ENCODE measurements around the gene PIK3CB. TPM values are rescaled to one million over a fixed set of nuclear protein-coding genes. Genes with fewer than 3 reads are reported as not detected.

The PIK3CB gene
- total RNA-seq, 2 experiments from 2014 or later: 23.0 to 26.4 TPM

GRCh38 chr3:138646008-138646407 is 188.7 kb downstream of the PIK3CB start:
- no peak overlapping the region for H3K4me3 Mint-ChIP-seq
- DNase-seq: no peak
- H3K27ac ChIP-seq (ENCODE audit: low read depth in 1 of 2, low read length in 2 of 2): no peak overlapping the region
- H3K27me3 ChIP-seq (ENCODE audit: control insufficient read depth in 1 of 2, insufficient read depth in 2 of 2, low read length in 2 of 2): no peaks in the 10 kb centered on the region
- no peak for ATAC-seq (ENCODE audit: poor library complexity)
- ChIA-PET CTCF (no interaction called here), POLR2A (no interaction called here)
- H3K4me1 ChIP-seq (ENCODE audit: insufficient read depth, low read length): no peaks in the 10 kb centered on the region
- intact Hi-C loops (cut with DNase I, micrococcal nuclease): no loop called here
- H3K9me3 Mint-ChIP-seq: peaks cover 27% of the 10 kb centered on the region
- H3K36me3 Mint-ChIP-seq (ENCODE audit: low read depth): peaks cover 64% of the 10 kb centered on the region
- H3K36me3 ChIP-seq (ENCODE audit: insufficient read depth, low read length): peaks cover 8% of the 10 kb centered on the region
- TF ChIP-seq, protein P1, sequence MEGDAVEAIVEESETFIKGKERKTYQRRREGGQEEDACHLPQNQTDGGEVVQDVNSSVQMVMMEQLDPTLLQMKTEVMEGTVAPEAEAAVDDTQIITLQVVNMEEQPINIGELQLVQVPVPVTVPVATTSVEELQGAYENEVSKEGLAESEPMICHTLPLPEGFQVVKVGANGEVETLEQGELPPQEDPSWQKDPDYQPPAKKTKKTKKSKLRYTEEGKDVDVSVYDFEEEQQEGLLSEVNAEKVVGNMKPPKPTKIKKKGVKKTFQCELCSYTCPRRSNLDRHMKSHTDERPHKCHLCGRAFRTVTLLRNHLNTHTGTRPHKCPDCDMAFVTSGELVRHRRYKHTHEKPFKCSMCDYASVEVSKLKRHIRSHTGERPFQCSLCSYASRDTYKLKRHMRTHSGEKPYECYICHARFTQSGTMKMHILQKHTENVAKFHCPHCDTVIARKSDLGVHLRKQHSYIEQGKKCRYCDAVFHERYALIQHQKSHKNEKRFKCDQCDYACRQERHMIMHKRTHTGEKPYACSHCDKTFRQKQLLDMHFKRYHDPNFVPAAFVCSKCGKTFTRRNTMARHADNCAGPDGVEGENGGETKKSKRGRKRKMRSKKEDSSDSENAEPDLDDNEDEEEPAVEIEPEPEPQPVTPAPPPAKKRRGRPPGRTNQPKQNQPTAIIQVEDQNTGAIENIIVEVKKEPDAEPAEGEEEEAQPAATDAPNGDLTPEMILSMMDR (IDR thresholded peaks at IDR 0.05): no peak
- H3K27ac Mint-ChIP-seq: no peak overlapping the region
- no peak overlapping the region for H3K4me3 ChIP-seq (ENCODE audit: low read length)
- no peaks in the 10 kb centered on the region for H3K4me1 Mint-ChIP-seq (ENCODE audit: low read depth)
- H3K9me3 ChIP-seq (ENCODE audit: control insufficient read depth in 1 of 2, insufficient read depth in 1 of 2, low read length in 2 of 2): peaks cover 34 to 59% of the 10 kb centered on the region in 2 experiments
- H3K27me3 Mint-ChIP-seq: no peaks in the 10 kb centered on the region

GRCh38 chr3:138642927-138643253 is 191.8 kb downstream of the PIK3CB start:
- H3K27ac ChIP-seq (ENCODE audit: low read depth in 1 of 2, low read length in 2 of 2): no peak overlapping the region
- peaks cover 34 to 52% of the 10 kb centered on the region in 2 experiments for H3K9me3 ChIP-seq (ENCODE audit: control insufficient read depth in 1 of 2, insufficient read depth in 1 of 2, low read length in 2 of 2)
- H3K4me3 ChIP-seq (ENCODE audit: low read length): no peak overlapping the region
- TF ChIP-seq, protein P1 (IDR thresholded peaks at IDR 0.05): no peak
- H3K27ac Mint-ChIP-seq: no peak overlapping the region
- ChIA-PET CTCF (no interaction called here), POLR2A (no interaction called here)
- H3K36me3 ChIP-seq (ENCODE audit: insufficient read depth, low read length): no peaks in the 10 kb centered on the region
- ATAC-seq (ENCODE audit: poor library complexity) (no peak), DNase-seq (no peak)
- intact Hi-C loops (cut with DNase I, micrococcal nuclease): no loop called here
- H3K4me1 ChIP-seq (ENCODE audit: insufficient read depth, low read length): no peaks in the 10 kb centered on the region
- H3K4me3 Mint-ChIP-seq: no peak overlapping the region
- peaks cover 49% of the 10 kb centered on the region for H3K36me3 Mint-ChIP-seq (ENCODE audit: low read depth)
- no peaks in the 10 kb centered on the region for H3K4me1 Mint-ChIP-seq (ENCODE audit: low read depth)
- no peaks in the 10 kb centered on the region for H3K27me3 ChIP-seq (ENCODE audit: control insufficient read depth in 1 of 2, insufficient read depth in 2 of 2, low read length in 2 of 2)
- peaks cover 34% of the 10 kb centered on the region for H3K9me3 Mint-ChIP-seq
- no peaks in the 10 kb centered on the region for H3K27me3 Mint-ChIP-seq

DNA sequence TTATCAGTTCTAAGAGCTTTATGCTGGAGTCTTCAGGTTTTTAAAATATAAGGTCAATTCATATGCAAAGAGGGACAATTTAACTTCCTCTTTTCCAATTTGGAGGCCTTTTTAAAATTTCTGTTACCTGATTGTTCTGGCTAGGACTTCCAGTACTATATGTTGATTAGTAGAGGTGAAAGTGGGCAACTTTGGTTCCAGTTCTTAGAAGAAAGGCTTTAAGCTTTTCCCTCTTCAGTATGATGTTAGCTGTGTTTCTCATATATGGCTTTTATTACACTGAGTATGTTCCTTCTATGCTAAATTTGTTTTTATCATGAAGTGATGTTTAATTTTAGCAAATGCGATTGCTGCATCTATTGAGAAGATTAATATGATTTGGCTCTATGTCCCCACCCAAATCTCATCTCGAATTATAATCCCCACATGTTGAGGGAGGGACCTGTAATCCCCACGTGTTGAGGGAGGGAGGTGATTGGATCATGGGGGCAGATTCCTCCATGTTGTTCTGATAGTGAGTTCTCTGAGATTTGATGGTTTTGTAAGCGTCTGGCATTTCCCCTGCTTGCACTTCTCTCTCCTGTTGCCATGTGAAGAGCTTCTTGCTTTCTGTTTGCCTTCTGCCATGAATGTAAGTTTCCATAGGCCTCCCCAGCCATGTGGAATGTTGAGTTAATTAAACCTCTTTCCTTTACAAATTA is 192.4 kb downstream of the PIK3CB start:
- ChIA-PET POLR2A (no interaction called here), CTCF (interaction anchor here (0.7 kb wide), 1 partner anchor 76 kb away, joined by 3 read pairs; no protein-coding TSS in a partner anchor)
- H3K4me3 Mint-ChIP-seq: no peak overlapping the region
- no peak overlapping the region for H3K27ac Mint-ChIP-seq
- no peaks in the 10 kb centered on the region for H3K4me1 Mint-ChIP-seq (ENCODE audit: low read depth)
- no peaks in the 10 kb centered on the region for H3K27me3 Mint-ChIP-seq
- Histone ChIP-seq H3K27ac (ENCODE audit: low read depth in 1 of 2, low read length in 2 of 2) (no peak overlapping the region), H3K9me3 (ENCODE audit: control insufficient read depth in 1 of 2, insufficient read depth in 1 of 2, low read length in 2 of 2) (peaks cover 34 to 52% of the 10 kb centered on the region in 2 experiments), H3K4me1 (ENCODE audit: insufficient read depth, low read length) (no peaks in the 10 kb centered on the region), H3K27me3 (ENCODE audit: control insufficient read depth in 1 of 2, insufficient read depth in 2 of 2, low read length in 2 of 2) (no peaks in the 10 kb centered on the region), H3K36me3 (ENCODE audit: insufficient read depth, low read length) (no peaks in the 10 kb centered on the region), H3K4me3 (ENCODE audit: low read length) (no peak overlapping the region)
- DNase-seq (no peak), ATAC-seq (ENCODE audit: poor library complexity) (no peak)
- H3K9me3 Mint-ChIP-seq: peaks cover 35% of the 10 kb centered on the region
- H3K36me3 Mint-ChIP-seq (ENCODE audit: low read depth): peaks cover 45% of the 10 kb centered on the region
- TF ChIP-seq, protein P1 (IDR thresholded peaks at IDR 0.05): no peak
- intact Hi-C loops (cut with DNase I, micrococcal nuclease): no loop called here
